GM18499 (cell line): ENCODE data around the gene NOL4L.

ENCODE experiments used
- ATAC-seq: cut with Tn5 transposase; IDR thresholded peaks from one replicate; pipeline ENCODE4 v1.9.1; 2021; ENCODE audit warnings: moderate number of reproducible peaks; ENCODE audit not compliant: insufficient read depth, unreplicated experiment

Gene NOL4L

DNA sequence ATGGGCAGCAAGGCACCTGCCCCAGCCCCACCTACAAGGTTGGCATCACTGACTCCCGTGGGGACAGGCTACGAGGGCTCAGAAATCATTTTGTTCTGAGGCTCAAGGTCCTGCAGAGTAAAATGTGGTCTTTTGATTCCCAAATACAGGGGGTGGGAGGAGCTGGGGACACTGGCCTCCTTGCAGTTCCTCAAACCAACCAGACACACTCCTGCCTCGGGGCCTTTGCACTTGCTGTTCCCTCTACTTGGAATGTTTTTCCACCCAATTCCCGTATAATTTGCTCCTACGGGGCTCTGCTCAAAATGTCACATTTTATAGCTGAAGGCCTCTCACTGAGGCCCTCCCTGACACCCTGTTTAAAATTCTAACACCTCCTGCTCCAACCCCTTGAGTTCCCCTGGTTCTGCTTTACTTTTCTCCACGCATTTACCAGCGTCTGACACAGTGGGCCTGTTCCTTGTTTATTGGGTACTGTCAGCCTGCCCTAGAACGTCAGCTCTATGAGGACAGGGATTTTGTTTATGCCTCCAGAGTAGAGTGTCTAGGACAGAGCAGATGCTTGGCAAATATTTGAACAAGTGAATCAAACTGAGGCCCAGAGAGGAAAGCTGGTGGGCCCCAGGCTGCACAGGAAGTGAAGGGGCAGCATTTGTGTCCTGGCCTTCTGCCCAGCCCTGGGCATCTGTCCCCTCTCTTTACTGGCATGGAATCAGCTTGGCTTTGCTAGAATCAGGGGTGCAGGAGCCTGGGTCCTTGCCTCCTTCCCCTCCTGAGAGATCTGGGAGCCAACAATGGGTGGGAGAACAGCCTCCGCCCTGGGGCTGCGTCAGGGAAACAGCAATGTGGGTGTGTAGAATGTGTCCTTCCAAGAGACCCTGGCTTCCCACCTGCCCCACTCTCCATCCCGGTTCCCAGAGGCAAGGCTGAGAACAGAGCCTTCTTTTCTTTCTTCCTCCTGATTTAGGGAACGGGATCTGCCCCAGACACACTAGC lies 18.5 kb downstream of the NOL4L start:
- no peak for ATAC-seq

DNA sequence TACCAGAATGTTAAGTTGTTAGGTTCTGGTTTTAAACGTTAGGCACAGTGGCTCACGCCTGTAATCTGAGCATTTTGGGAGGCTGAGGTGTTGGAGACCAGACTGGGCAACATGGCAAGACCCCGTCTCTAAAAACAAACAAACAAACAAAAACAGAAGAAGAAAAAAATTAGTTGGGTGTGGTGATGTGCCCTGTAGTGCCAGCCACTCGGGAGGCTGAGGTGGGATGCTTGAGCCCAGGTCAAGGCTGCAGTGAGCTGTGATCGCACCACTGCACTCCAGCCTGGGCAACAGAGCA lies 19.4 kb downstream of the NOL4L start:
- ATAC-seq = no peak

DNA sequence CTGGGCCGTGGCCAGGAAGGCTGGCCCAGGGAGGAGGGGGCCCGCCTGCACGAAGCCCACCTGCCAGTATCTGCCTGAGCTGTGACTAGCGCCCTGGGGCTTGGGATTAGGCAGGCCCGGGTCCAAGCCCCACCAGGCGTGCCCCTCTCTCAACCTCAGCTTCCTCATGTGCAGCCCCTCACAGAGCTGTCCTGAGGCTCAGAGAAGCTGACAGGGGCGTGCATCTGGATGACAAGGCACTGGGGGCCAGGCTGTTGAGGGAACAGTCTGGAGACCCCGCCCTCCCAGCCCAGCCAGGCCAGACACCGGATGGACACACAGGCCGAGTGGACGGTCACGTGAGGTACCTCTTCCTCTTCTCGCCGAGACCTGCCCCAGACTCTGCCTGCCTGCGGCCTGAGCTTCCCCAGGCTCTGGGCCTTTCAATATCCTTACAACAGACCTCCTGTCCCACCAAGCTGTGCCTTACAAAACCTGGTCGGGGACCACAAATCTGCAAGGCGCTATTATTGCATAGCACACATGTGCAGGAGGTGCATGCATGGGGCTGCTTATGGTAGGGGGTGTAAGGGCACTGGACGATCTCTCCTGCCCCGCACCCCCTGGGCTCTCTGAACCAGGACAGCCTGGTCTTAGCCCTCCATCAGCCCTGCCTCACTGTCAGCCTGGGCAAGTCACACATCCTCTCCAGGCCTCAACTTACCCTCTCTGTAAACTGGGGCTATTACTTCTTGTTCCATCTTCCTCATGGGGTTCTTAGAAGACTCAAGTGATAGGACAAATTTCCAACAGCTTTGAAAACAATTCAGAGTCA lies 20.0 kb downstream of the NOL4L start:
- no peak for ATAC-seq

DNA sequence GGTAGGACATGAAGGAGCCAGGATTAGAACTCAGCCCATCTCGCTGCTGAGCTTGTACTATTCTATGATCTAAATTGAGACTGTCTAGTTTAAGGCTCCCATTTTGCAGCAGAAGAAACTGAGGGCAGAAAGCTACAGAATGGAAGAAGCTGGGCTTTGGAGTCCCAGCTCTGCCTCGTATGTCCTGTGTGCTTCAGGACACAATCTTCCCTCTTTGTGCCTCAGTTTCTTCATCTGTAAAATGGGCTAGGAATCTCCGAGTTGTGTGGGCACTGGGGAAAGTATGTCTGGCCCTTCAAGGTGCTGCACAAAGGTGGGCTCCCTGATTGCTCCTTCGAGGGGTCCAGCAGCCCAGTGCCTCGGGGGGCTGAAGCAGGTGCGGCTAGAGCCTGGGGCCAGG lies 20.7 kb downstream of the NOL4L start:
- no peak for ATAC-seq

DNA sequence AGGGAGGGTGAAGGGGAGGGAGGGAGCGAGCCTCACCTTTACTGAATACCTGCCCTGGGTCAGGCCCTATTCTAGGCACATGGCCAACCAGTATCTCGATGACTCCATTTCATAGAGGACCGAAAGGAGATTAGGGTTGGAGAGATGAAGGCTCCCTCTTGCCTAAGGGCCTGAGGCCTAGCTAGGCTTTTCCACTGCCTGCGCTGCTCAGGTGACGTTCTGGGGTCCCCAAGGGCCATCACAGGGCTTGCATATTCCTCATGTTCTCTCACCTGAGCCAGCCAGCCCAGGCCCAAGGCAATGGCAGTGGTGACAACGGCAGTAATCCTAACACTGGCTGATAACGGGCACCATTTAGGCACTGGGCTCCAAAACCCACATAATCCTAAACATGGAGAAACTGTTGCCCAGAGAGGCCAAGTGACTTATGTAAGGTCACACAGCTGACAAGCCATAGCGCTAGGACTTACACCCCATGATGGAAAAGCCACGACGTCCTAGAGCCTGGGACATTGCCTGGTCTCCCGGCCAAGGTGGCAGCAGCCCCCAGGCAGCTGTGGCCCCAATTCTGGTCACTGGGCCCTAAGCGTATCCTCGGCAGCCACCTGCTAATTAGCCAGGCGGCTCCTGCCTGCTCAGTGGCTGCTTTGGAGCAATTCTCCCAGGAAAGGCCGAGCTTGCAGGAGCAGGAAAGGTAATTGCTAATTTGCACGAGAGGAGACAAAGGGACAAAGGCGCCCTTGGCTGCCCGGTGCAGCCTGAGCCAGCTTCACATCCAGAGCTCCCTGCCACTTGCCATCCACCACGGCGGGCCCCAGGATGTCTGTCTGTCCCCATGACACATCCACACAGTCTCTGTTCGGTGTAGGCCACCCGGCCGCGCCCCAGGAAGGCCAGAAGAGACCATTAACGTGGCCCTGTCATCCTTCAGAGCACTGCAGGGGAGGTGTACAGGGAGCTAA lies 21.5 kb downstream of the NOL4L start:
- no peak for ATAC-seq

DNA sequence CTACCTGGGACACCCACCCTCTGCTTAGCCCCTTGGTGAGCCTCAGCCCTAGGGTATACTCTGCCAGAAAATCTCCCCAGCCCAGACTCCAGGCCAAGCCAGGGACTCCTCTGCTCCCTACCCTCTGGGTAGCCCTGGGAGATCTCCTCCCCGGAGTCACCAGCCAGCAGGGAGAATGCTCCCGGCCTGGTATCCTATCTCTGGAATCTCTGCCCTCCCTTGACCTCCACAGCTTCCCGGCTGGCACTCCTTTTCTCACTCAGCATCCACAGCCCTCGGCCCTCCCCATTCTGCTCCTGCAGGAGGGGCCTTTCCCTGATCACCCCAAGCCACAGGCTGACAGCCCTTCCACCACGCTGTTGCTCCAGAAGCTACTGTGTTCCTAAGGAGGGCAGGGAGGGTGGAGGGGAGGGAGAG lies 22.6 kb downstream of the NOL4L start:
- ATAC-seq = no peak

DNA sequence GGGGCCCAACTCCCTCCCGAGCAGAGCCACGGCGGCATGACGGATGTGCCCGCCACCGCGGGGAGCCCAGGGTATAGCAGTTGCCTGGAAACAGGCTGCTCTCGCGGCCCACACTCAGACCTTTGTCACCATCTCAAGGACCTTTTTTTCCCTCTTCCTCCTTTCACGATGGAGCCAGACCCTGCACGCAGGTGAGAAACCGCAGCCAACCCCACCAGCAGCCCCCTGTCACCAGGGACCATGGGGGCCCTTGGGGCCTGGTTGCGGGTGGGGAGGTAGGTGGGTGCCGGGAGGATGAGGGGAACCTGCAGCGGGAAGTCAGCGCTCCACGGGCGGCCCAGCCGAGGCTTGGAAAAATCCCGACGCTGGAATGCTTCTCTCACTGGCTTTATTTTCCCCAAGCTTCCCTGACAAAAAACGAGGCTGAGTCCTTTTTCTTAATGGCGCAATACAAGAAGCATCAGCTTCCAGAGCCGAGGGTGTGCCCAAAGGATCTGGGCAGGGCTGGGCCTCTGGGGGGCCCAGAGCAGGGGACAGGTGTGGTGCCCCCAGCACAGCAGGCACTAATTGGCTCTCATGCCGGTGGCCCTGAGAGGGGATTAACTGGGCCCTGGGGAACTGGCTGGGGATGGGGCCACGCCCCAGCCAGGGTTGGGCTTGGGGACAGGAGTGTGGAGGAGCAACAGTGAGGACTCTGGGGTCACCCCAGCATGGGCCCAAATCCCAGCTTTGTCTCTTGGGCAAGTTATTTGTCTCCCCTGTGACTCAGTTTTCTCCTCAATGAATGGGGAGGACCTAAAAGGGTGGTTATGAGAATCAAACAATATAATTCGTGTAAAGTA lies 23.9 kb downstream of the NOL4L start:
- ATAC-seq = no peak

DNA sequence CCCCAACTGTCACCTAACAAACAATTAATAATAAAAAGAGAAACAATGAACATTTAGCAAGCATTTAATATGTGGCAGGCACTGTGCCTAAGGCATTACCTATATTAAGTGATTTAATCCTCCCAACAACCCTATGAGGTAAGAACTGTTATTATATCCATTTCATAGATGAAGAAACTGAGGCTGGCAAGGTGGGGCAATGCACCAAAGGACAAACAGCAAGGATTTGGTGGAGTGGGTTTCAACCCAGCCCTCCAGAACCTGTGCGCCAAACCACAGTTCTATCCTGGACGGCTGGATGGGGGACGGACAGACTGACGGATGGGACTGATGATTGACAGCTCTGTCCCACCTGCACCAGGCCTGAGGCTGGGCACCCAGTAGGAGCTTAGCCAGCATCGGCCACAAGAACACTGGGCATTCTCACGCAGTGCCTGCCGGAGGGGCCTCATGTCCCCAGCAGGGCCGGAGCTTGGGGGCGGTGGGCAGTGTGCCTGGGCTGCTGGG lies 24.6 kb downstream of the NOL4L start:
- ATAC-seq = no peak

DNA sequence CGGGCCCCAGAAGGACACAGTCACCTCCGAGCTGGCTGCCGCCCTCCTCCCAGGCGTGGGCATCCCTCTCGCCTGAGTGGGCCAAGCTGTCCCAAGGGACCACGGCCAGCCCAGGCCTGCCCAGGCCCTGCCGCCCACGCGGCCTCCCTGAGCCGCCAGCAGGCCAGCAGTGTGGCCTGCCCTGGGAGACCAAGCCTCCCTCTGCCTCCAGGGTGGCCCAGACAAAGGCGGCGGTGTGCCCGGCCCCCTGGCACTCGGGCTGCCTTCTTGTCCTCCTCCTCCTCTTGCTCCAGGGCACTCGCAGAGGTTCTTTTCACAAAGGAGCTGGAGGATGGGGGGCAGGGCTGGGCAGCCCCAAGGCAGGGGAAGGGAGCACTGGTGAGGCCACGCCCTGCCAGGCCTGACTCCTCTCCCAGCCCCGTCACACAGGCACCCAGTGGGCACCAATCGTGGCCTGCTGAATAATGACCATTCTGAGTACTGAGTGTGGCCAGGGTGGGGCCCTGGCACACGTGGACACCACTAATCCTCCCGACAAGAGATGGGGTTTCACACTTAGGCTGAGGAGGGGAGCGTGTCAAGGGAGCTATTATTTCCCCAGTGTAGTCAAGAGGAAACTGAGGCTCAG lies 25.3 kb downstream of the NOL4L start:
- ATAC-seq = no peak

DNA sequence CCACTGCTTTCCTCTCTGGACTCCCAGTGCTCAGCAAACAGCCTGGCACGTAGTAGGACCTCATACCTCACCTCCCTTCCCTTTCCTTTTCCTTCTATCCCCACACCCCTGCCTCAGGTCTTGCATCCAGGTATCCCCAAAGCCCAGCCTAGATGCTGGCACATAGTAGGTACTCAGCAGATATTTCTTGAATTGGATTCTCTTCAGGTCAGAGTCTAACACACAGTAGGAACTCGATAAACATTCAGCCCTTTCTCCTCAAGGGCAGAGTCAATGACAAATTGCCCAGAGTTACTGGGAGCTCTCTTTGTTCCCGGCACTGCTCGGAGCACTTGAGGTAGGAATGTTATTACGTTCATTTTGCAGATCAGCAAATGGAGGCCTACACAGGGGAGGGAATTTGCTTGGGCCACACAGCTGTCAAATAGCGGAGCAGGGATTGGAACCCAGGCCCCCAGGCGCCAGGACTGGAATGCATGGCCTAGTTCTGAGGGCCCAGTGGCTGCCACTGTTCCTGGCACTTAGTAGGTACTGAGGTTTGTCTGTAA lies 25.9 kb downstream of the NOL4L start:
- no peak for ATAC-seq

DNA sequence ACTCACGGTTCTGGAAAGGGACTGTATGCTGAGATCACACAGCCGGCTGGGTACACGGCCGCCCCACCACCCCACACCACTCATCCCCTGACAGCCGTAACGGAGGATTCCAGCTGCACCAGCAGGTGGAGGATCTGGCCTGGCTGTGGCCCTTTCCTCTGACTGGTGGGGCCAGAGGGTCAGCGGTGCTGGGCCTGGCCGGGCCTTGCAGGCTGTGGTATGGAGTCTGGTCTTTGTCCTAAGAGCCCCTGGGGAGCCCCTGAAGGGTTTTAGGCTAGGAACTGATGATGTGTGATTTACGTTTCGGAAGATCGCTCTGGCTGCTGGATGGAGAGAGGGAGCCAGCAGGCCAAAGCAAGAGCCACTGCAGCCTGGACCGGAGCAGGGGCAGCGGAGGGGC lies 26.6 kb downstream of the NOL4L start:
- ATAC-seq = no peak

DNA sequence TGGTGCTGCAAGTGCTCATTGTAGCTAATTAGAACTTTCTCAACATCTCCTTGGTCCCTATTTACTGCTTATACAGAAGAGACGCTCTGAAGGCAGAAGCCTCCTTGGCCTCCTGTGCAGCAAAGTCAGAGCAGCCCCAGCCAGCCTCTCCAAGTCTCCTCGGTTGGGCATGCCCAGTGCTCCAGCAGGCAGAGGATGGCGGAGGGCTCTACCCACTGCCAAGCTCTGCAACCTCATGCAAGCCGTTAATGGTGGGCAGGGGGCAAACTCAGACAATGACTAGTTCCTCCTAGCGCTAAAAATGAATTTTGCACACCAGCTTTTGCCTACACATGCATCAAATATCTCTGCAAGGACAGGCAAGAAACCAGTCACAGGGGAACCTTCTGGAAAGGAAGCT lies 27.8 kb downstream of the NOL4L start:
- no peak for ATAC-seq

DNA sequence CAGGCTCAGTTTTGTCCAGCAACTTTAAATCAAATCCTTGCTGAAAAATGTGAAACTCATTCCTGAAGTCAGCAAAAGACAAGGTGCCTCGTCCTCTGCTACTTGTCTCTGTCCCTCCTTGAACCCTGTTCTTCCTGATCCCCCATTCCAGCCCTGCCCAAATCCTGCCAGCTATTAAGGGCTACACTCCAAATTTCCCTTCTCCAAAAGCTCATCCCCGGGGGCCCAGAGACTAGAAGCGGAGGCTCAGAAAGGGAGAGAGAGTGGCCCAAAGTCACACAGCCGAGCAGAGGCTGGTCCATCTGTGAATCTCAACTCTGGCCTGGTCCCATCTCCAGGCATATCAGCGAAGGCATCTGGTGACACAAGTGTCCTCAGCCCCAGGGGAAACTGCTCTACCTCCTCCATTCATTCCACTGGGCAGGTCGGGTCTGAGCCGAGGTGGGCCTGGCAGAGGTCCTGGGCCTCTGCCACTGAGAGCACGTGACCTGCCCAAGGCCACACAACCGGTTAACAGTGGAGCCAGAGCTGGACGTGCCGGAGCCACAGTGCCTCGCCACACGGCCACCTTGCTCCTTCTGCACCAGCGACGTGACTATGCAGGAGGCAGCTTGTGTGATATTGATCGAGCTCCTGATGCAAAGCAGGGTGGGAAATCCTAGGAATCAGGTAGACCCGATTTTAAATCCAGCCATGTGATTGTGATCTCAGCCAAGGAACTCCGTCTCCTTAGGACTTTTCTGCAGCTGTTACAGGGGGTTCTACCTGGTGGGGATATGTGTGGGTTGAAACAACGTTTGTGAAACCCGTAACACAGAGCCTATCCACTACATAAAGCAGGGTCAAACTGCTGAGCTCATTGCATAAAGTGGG lies 28.6 kb downstream of the NOL4L start:
- ATAC-seq = no peak

DNA sequence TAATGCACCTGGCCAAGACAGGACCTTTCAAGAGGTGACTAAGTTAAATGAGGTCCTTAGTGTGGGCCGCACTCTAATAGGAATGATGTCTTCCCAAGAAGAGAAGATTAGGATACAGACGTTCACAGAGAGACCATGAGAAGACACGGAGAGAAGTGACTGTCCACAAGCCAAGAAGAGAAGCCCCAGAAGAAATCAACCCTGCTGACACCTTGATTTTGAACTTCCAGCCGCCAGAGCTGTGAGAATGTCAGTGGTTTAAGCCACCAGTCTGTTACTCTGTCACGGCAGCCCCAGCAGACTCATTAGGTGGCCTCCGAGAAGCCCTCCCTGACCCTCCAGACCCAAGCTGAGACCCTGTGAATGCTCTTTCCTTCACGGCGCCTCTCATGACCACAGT lies 29.5 kb downstream of the NOL4L start:
- ATAC-seq = no peak

DNA sequence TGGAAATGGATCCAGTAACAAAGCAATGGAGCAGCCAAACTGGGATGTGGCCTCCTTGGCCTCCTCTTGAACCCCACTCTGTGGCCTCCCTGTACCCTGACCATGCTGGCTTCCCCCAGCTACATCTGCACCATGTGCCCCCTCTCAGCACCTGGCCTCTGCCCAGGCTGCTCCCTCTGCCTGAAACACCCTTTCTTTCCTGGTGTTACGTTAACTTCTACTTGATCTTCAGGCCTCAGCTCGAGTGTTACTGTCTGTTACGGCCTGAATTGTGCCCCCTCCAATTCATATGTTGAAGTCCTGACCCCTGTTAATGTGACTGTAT lies 30.2 kb downstream of the NOL4L start:
- no peak for ATAC-seq

DNA sequence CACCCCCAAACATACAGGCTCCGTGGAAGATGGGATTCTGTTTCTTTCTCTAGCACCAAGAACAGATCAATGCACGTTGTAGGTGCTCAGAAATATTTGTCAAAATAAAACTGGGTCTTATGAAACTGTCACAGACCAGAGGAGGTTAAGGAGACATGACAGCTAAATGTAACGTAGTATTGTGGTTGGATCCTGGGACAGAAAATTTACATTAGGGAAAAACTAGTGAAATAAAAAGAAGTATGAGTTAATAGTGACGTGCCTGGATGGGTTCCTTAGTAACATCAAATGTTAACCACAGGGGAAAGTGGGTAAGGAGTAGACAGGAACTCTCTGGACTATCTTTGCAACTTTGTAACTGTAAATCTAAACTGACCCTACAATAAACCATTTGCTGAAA lies 31.5 kb downstream of the NOL4L start:
- ATAC-seq = no peak

DNA sequence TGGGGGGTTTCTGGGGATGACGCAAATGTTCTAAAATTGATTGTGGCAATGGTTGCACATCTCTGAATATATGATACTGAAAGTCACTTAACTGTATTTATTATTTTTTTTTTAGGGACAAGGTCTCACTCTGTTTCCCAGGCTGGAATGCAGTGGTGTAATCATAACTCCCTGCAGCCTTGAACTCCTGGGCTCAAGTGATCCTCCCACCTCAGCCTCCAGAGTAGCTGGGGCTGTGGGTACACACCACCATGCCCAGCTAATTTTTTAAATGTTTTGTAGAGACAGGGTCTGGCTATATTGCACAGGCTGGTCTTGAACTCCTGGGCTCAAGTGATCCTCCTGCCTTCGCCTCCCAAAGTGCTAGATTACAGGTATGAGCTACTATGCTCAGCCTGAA lies 33.4 kb downstream of the NOL4L start:
- no peak for ATAC-seq

DNA sequence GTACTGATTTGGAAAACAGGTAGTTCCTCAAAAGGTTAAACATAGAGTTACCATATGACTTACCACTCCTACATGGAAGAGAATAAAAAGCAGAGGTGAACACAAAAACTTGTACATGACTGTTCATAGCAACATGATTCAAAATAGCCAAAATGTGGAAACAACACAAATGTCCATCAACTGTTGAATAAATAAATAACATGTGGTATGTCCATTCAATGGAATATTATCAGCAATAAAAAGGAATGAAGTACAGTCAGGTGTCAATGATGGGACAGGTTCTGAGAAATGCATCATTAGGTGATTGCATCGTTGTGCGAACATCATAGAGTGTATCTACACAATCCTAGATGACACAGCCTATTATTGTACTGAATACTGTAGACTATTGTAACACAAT lies 35.3 kb downstream of the NOL4L start:
- no peak for ATAC-seq
